Fibroblast of lung (primary cell): ENCODE measurements around the gene MEX3A. TPM values are rescaled to one million over a fixed set of nuclear protein-coding genes. Genes with fewer than 3 reads are reported as not detected.
A peak's percentile ranks its signal among the peaks of the same experiment; 100 is the strongest.
"Not testable (repeated sequence)": the region's sequence is repeated elsewhere in the genome, so short reads cannot be mapped to it uniquely, and the experiment has no call there.

Experiments
- DNase-seq, 2 donors: peaks; one replicate each; pipeline versions ENCODE4 v3.0.0 to v3.0.0-alpha.2; 2010; ENCODE audit warnings: low read depth in 2 of 2
- H2AFZ ChIP-seq: 2 replicates; pipeline ENCODE4 v1.5.1; 2012; ENCODE audit warnings: low read length, control low read depth, inconsistent platforms
- H3K27ac ChIP-seq: 2 replicates; pipeline ENCODE4 v1.5.1; 2011; ENCODE audit warnings: low read length, control low read depth; ENCODE audit not compliant: insufficient read depth
- H3K27me3 ChIP-seq: 2 replicates; pipeline ENCODE4 v1.5.1; 2011; ENCODE audit warnings: mild to moderate bottlenecking, low read length; ENCODE audit not compliant: control insufficient read depth, insufficient read depth
- H3K36me3 ChIP-seq: 2 replicates; pipeline ENCODE4 v1.5.1; 2011; ENCODE audit warnings: low read length; ENCODE audit not compliant: control insufficient read depth, insufficient read depth
- H3K4me1 ChIP-seq: 2 replicates; pipeline ENCODE4 v1.5.1; 2011; ENCODE audit warnings: low read length; ENCODE audit not compliant: control insufficient read depth, insufficient read depth; ENCODE audit errors: extremely low read depth
- H3K4me2 ChIP-seq: 2 replicates; pipeline ENCODE4 v1.5.1; 2011; ENCODE audit warnings: low read length, control low read depth; ENCODE audit not compliant: insufficient read depth; ENCODE audit errors: extremely low read depth
- H3K4me3 ChIP-seq, 4 experiments: fragments of 200-600 bp in 1 of 4; sonication (generic) in 1 of 4; replicated peaks in 1 of 4; 2 replicates each; pipeline ENCODE4 v1.5.1; 2011 to 2016; ENCODE audit warnings: low read length in 4 of 4, low read depth in 3 of 4, mild to moderate bottlenecking in 3 of 4, control low read depth in 2 of 4, inconsistent platforms in 1 of 4, mixed read lengths in 1 of 4; ENCODE audit not compliant: insufficient read depth in 1 of 4; ENCODE audit errors: control extremely low read depth in 1 of 4
- H3K79me2 ChIP-seq: 2 replicates; pipeline ENCODE4 v1.5.1; 2012; ENCODE audit warnings: mild to moderate bottlenecking, low read length, inconsistent platforms; ENCODE audit not compliant: control insufficient read depth, insufficient read depth
- H3K9ac ChIP-seq: 2 replicates; pipeline ENCODE4 v1.5.1; 2011; ENCODE audit warnings: mild to moderate bottlenecking, low read length, control low read depth; ENCODE audit not compliant: insufficient read depth
- H3K9me3 ChIP-seq: 2 replicates; pipeline ENCODE4 v1.5.1; 2012; ENCODE audit warnings: low read depth, low read length; ENCODE audit not compliant: control insufficient read depth, insufficient read depth
- H4K20me1 ChIP-seq: 2 replicates; pipeline ENCODE4 v1.5.1; 2011; ENCODE audit warnings: low read length; ENCODE audit not compliant: control insufficient read depth, insufficient read depth; ENCODE audit errors: extremely low read depth
- CTCF ChIP-seq, 2 donors: IDR thresholded peaks in 1 of 2; conservative IDR thresholded peaks in 1 of 2; 1 replicate in 1 of 2; 2 replicates in 1 of 2; pipeline ENCODE4 v1.5.1; 2011 to 2012; ENCODE audit warnings: low read length in 2 of 2, control low read depth in 1 of 2, inconsistent platforms in 1 of 2, low read depth in 1 of 2, mild to moderate bottlenecking in 1 of 2
- EZH2 ChIP-seq: IDR thresholded peaks from 2 replicates; pipeline ENCODE4 v1.5.1; 2012; ENCODE audit warnings: low read length, control low read depth, mild to moderate bottlenecking; ENCODE audit errors: missing control alignments
- polyA plus RNA-seq, 2 donors: library from polyadenylated mRNA; depleted of rRNA in 1 of 2; stranded (reverse) in 1 of 2; unstranded in 1 of 2; fragments of >200 nt; gene quantifications; 2 replicates each; pipeline ENCODE4 v1.2.1, GENCODE V29; 2011 to 2012; ENCODE audit warnings: missing spikeins in 1 of 2
- total RNA-seq: library from RNA; depleted of rRNA; stranded (reverse); fragments of >200 nt; gene quantifications from 2 replicates; pipeline ENCODE4 v1.2.1, GENCODE V29; 2014

The MEX3A gene
- total and polyA plus RNA-seq, 2 donors (not counting 1 experiment from before 2014, with no cell fraction given) = 0.96 to 1.7 TPM

GRCh38 chr1:156121457-156121856 lies 39.2 kb upstream of the MEX3A start:
- Histone ChIP-seq H3K4me1 (peaks cover 31% of the 10 kb centered on the region), H3K4me2 (peak overlapping the region; percentile 85), H2AFZ (no peak overlapping the region), H4K20me1 (peaks cover under 1% of the 10 kb centered on the region), H3K4me3 (peak overlapping the region; percentile 15 to 100 (median 24)), H3K9ac (peak overlapping the region; percentile 44), H3K27me3 (no peaks in the 10 kb centered on the region), H3K79me2 (peaks cover 94% of the 10 kb centered on the region), H3K36me3 (peaks cover 8% of the 10 kb centered on the region), H3K27ac (peak overlapping the region; percentile 99), H3K9me3 (no peaks in the 10 kb centered on the region)
- TF ChIP-seq CTCF (conservative IDR thresholded peaks at IDR 0.05 in 1 of 2, IDR thresholded peaks at IDR 0.05 in 1 of 2; ENCODE audit: low read depth in 1 of 2, low read length in 2 of 2) (no peak), EZH2 (no peak)
- DNase-seq = no peak

GRCh38 chr1:156121005-156121404 lies 38.7 kb upstream of the MEX3A start:
- H3K36me3 ChIP-seq = not testable (repeated sequence)

GRCh38 chr1:156120318-156120717 lies 38.1 kb upstream of the MEX3A start:
- Histone ChIP-seq H3K9me3 (no peaks in the 10 kb centered on the region), H3K79me2 (peaks cover 98% of the 10 kb centered on the region), H3K4me1 (peaks cover 31% of the 10 kb centered on the region), H3K4me3 (peak overlapping the region; percentile 18 to 100 (median 44)), H4K20me1 (peaks cover 3% of the 10 kb centered on the region), H2AFZ (no peak overlapping the region), H3K27me3 (no peaks in the 10 kb centered on the region), H3K9ac (peak overlapping the region; percentile 52), H3K4me2 (peak overlapping the region; percentile 85), H3K27ac (peak overlapping the region; percentile 99), H3K36me3 (peaks cover 8% of the 10 kb centered on the region)
- DNase-seq = no peak
- TF ChIP-seq CTCF (conservative IDR thresholded peaks at IDR 0.05 in 1 of 2, IDR thresholded peaks at IDR 0.05 in 1 of 2; ENCODE audit: low read depth in 1 of 2, low read length in 2 of 2) = no peak
- TF ChIP-seq EZH2 = no peak

More at GRCh38 chr1:156121005-156121404, 38.7 kb upstream of the MEX3A start:
- H2AFZ ChIP-seq, H3K27me3 ChIP-seq, H4K20me1 ChIP-seq, DNase-seq, H3K9me3 ChIP-seq: not testable (repeated sequence)
- Histone ChIP-seq H3K79me2 (peaks cover 96% of the 10 kb centered on the region), H3K4me2 (peak overlapping the region; percentile 85), H3K27ac (peak overlapping the region; percentile 99), H3K9ac (peak overlapping the region; percentile 44), H3K4me3 (peak overlapping the region; percentile 15 to 100 (median 29)), H3K4me1 (peaks cover 31% of the 10 kb centered on the region)
